ENCODE data around the gene HNRNPK. TPM values are rescaled to one million over a fixed set of nuclear protein-coding genes. Genes with fewer than 3 reads are reported as not detected.

The HNRNPK gene
- total RNA-seq, 2 experiments from 2014 or later = 694 to 716 TPM

DNA sequence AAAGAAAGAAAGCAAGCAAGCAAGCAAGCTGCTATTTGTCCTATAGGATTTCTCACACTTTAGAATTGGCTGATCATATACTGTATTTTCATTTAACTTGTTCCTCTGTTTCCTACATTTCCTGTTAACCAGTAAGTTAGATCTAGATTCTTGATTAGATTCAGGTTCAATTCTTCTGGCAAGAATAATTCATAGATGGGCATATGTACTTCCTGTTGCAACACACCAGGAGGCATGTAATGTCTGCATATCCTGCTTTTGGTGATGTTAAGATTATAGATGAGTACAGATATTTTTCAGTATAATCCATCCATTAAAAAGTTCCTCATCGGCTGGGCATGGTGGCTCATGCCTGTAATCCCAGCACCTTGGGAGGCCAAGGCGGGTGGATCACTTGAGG, 48.0 kb downstream of the HNRNPK start:
- H3K4me1 Mint-ChIP-seq (ENCODE audit: low read depth) = peaks cover 6% of the 10 kb centered on the region
- intact Hi-C loops (cut with micrococcal nuclease) = no loop called here
- no peaks in the 10 kb centered on the region for H3K9me3 Mint-ChIP-seq
- POLR2A ChIA-PET = no interaction called here
- H3K27ac Mint-ChIP-seq = no peak overlapping the region
- no peaks in the 10 kb centered on the region for H3K27me3 Mint-ChIP-seq
- no peak for DNase-seq
- CTCF ChIA-PET = interaction anchor here (1.3 kb wide), 1 partner anchor 329 kb away, joined by 4 read pairs; no protein-coding TSS in a partner anchor
- no peak overlapping the region for H3K4me3 Mint-ChIP-seq
- no peaks in the 10 kb centered on the region for H3K36me3 Mint-ChIP-seq

DNA sequence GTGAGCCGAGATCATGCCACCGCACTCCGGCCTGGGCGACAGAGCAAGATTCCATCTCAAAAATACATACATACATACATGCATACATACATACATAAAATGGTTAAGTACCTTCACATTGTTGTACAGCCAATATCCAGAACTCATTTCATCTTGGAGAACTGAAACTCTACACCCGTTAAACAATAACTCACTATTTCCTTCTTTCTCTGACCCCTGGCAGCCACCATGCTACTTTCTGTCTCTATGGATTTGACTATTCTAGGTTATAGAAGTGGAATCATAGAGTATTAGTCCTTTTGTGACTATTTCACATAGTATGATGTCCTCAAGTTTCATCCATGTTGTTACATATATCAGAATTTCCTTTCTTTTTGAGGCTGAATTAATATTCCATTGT, 49.1 kb downstream of the HNRNPK start:
- CTCF ChIA-PET = interaction anchor here (0.9 to 1.3 kb wide), 2 partner anchors 9 to 242 kb away, joined by 3 to 4 read pairs; partner anchors contain the start of gene KIF27
- no peak for DNase-seq
- Mint-ChIP-seq H3K9me3 (no peaks in the 10 kb centered on the region), H3K27ac (no peak overlapping the region), H3K4me1 (ENCODE audit: low read depth) (peaks cover 6% of the 10 kb centered on the region), H3K27me3 (no peaks in the 10 kb centered on the region), H3K36me3 (no peaks in the 10 kb centered on the region), H3K4me3 (no peak overlapping the region)
- intact Hi-C loops (cut with micrococcal nuclease) = no loop called here
- POLR2A ChIA-PET = no interaction called here

DNA sequence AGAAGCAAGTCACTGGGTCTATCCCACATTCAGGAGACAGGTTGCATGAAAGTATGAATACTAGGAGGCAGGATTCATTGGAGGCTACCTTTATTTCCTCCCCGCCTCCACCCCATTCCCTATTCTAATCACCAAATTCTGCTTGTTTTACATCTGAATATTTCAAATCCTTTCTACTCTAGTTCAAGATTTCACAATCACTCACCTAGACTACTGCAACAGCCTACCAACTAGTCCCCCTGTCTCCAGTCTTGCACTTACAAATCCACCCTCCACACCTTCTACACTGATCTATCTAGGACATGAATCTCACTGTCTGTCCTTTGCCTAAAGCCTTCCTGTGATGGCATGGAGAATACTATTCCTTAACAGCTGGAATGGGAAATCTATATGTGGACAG, 52.4 kb downstream of the HNRNPK start:
- Mint-ChIP-seq H3K9me3 (no peaks in the 10 kb centered on the region), H3K27me3 (no peaks in the 10 kb centered on the region), H3K4me1 (ENCODE audit: low read depth) (peaks cover 6% of the 10 kb centered on the region), H3K27ac (no peak overlapping the region), H3K36me3 (no peaks in the 10 kb centered on the region), H3K4me3 (no peak overlapping the region)
- ChIA-PET POLR2A (no interaction called here), CTCF (interaction anchor here (0.9 kb wide), 1 partner anchor 10 kb away, joined by 3 read pairs; no protein-coding TSS in a partner anchor)
- DNase-seq = no peak
- intact Hi-C loops (cut with micrococcal nuclease) = no loop called here

DNA sequence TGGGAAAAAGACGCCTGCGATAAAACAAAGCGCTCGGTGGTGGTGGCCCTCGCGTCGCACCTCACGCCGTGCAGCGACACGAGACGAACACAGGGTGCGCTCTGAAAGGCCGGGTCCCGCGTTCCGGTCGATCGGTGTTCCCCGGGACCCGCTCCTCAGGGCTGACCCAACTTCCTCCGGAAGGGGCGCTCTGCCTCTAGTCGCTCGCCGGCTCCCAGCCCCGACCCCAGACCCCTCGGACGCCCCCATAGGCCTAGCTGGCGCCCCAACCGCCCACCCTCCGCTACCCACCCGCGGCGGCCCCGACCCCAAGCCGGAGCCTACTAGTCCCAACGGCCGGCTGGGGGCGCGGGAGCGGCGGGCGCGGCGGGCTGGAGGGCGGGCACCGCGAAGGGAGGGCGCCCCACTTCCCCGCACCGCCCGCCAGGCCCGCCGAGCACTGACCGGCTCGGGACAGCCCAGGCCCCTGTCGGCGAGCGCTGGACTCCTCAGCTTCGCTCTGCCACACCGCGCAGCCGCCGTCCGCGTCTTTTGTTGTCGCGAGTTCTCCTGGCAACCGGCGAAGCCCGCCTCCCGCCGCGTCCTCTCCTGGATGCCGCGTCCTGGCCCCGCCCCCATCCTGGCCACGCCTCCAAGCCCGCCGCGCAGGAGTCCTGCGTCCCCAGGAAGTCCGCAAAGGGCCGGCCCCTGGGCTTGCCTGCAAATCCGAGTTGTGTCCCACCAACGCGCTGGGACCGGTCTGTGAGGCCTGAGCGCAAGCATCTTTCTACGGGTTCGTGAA, 58.9 kb downstream of the HNRNPK start, which contains the start of gene KIF27:
Gene KIF27 (minus strand): TSS at position 506 of the 781 bp plus-strand sequence. CDS start 5,841 bp downstream, outside the sequence.
- intact Hi-C loops (cut with micrococcal nuclease) = loop anchor here (1.0 kb wide), 7 partner anchors 35 to 394 kb away; partner anchors contain the start of genes GKAP1, HNRNPK, IDNK and RMI1
- H3K4me1 Mint-ChIP-seq (ENCODE audit: low read depth) = peaks cover 10% of the 10 kb centered on the region
- peak within 1 kb of the TSS; percentile 91 for H3K27ac Mint-ChIP-seq
- H3K9me3 Mint-ChIP-seq = no peaks in the 10 kb centered on the region
- ChIA-PET CTCF (interaction anchor here (0.6 to 2.7 kb wide), 17 partner anchors 9 to 437 kb away, joined by 3 to 12 read pairs (median 4); partner anchors contain the start of genes HNRNPK, IDNK and RMI1), POLR2A (interaction anchor here (0.7 to 2.9 kb wide), 9 partner anchors 8 to 372 kb away, joined by 3 to 18 read pairs (median 4); partner anchors contain the start of genes HNRNPK, IDNK, RMI1 and UBQLN1)
- peak within 1 kb of the TSS; percentile 80 for H3K4me3 Mint-ChIP-seq
- DNase-seq = peak; percentile 99
- H3K27me3 Mint-ChIP-seq = no peaks in the 10 kb centered on the region
- no peaks in the 10 kb centered on the region for H3K36me3 Mint-ChIP-seq

- peaks cover 10% of the 10 kb centered on the region for H3K4me1 Mint-ChIP-seq (ENCODE audit: low read depth)
- no peaks in the 10 kb centered on the region for H3K9me3 Mint-ChIP-seq
- ChIA-PET CTCF (interaction anchor here (0.6 to 2.7 kb wide), 12 partner anchors 9 to 388 kb away, joined by 3 to 12 read pairs (median 4); partner anchors contain the start of genes HNRNPK, IDNK and RMI1), POLR2A (interaction anchor here (0.6 to 2.9 kb wide), 9 partner anchors 9 to 371 kb away, joined by 3 to 18 read pairs (median 4); partner anchors contain the start of genes HNRNPK, IDNK, RMI1 and UBQLN1)
- no peaks in the 10 kb centered on the region for H3K36me3 Mint-ChIP-seq
- no peaks in the 10 kb centered on the region for H3K27me3 Mint-ChIP-seq
- H3K27ac Mint-ChIP-seq = peak overlapping the region; percentile 91
- intact Hi-C loops (cut with micrococcal nuclease) = loop anchor here (1.0 kb wide), 1 partner anchor 341 kb away; no protein-coding TSS in a partner anchor
- peak overlapping the region; percentile 80 for H3K4me3 Mint-ChIP-seq
- no peak for DNase-seq
Observed at GRCh38 chr9:83920469-83920926, 59.5 kb downstream of the HNRNPK start.

GRCh38 chr9:83919111-83919510, 60.9 kb downstream of the HNRNPK start:
- ChIA-PET POLR2A (no interaction called here), CTCF (interaction anchor here (0.7 to 1.5 kb wide), 2 partner anchors 253 to 298 kb away, joined by 3 to 7 read pairs; no protein-coding TSS in a partner anchor)
- Mint-ChIP-seq H3K27me3 (no peaks in the 10 kb centered on the region), H3K9me3 (no peaks in the 10 kb centered on the region), H3K27ac (no peak overlapping the region), H3K4me1 (ENCODE audit: low read depth) (peaks cover 10% of the 10 kb centered on the region), H3K4me3 (no peak overlapping the region), H3K36me3 (no peaks in the 10 kb centered on the region)
- no peak for DNase-seq
- intact Hi-C loops (cut with micrococcal nuclease) = no loop called here

Small RNA genes lying within 50 kb of the gene (microRNA-seq; reads per million reads assigned to microRNA genes)
- 382 reads per million, percentile 79 among the genes with 10 or more reads in this experiment for gene MIR7-1 (ENCODE audit: borderline microRNAs expressed, borderline number of aligned reads, borderline replicate concordance)

Other genes with a start within 250 kb of the HNRNPK start
- 1 to 10 TPM; 4.2 to 4.6 TPM for gene GKAP1, start 162.4 kb downstream of the HNRNPK start, total RNA-seq
- gene KIF27, start 58.8 kb downstream of the HNRNPK start, total RNA-seq = 1 to 10 TPM; 2.6 to 3.0 TPM
- gene RMI1, start 590 bp upstream of the HNRNPK start, total RNA-seq = 10 to 100 TPM; 20.3 to 22.6 TPM